AG09319 (cell line): ENCODE measurements around the gene RHOF.

Experiments
- DNase-seq: peaks from one replicate; pipeline ENCODE4 v3.0.0-alpha.2; 2010; ENCODE audit warnings: low read depth; ENCODE audit errors: extremely low read depth
- TF ChIP-seq, protein P1 (sequence below): IDR thresholded peaks from 2 replicates; pipeline ENCODE4 v1.5.1; 2011; ENCODE audit warnings: low read depth, mild to moderate bottlenecking, inconsistent platforms, low read length, moderate library complexity

The RHOF gene

DNA sequence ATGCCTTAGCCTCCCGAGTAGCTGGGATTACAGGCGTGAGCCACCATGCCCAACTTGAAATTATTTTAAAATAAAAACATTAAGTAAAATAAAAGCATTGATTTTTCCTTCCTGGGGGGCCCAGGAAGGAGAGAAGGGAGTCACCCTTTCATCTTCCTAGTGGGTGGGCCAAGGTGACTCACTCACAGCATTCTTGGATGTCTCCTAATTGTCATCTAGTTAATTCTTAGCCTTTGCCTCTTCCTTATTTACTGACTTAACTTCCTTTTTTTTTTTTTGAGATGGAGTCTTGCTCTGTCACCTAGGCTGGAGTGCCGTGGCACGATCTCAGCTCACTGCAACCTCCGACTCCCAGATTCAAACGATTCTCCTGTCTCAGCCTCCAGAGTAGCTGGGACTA, 51.7 kb downstream of the RHOF start:
- TF ChIP-seq, protein P1, sequence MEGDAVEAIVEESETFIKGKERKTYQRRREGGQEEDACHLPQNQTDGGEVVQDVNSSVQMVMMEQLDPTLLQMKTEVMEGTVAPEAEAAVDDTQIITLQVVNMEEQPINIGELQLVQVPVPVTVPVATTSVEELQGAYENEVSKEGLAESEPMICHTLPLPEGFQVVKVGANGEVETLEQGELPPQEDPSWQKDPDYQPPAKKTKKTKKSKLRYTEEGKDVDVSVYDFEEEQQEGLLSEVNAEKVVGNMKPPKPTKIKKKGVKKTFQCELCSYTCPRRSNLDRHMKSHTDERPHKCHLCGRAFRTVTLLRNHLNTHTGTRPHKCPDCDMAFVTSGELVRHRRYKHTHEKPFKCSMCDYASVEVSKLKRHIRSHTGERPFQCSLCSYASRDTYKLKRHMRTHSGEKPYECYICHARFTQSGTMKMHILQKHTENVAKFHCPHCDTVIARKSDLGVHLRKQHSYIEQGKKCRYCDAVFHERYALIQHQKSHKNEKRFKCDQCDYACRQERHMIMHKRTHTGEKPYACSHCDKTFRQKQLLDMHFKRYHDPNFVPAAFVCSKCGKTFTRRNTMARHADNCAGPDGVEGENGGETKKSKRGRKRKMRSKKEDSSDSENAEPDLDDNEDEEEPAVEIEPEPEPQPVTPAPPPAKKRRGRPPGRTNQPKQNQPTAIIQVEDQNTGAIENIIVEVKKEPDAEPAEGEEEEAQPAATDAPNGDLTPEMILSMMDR, result no peak
- no peak for DNase-seq

DNA sequence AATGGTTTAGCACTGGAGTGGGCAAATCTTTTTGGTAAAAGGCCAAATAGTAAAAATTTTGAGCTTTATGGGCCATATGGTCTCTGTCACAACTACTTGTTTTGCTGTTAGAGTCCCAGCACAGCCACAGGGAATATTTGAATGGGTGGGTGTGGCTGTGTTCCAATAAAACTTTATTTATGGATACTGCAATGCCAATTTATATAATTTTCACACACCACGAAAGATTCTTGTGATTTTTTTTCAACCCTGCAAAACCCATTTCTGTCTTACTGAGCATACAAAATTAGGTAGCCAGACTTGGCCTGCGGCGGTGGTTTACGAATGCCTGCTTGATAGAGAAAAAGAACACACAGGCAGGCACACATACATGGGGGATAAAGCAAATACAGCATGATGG, 52.6 kb downstream of the RHOF start:
- TF ChIP-seq, protein P1, result no peak
- DNase-seq, result no peak

DNA sequence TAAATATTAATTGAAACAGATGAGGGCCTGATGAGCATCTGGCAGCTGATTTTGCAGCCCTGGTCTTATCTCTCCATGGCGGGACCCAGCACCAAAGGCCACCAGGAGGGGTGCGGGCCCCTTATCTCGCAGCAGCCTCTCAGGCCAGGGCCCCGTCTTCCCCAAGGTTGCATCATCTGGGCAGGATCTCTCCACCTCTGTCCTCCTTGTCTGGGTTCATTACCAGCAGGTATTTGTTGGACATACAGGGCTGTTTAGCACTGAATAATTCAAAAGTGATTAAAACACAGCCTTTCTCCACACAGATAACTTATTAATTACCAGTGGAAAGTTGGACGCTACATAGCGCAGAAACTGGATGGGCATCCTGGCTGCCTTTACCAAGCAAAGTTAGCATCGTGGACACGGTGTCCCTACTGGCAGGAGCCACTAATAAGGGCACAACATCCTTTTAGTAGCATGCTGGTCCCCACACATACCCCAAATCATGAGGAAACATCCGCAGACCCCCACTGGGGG, 55.1 kb downstream of the RHOF start:
- no peak for DNase-seq
- TF ChIP-seq, protein P1, result no peak

DNA sequence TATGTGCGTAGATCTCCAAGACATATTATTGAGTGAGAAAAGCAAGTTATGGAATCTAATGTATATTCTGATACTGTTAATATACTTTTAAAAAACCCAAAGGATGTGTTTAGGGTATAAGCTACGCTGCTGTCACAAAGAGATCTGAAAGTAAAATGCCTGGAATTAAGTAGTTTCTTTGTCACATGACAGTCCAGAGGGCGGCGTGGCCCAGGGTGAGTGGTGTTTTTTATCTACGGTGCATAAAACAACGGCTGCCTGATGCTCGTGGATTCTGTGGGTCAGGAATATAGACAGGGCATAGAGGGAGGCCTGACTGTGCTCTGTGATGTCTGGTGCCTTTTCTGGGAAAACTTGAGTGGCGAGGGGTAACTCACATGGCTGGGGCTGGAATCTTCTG, 59.6 kb downstream of the RHOF start:
- TF ChIP-seq, protein P1, result no peak
- no peak for DNase-seq

DNA sequence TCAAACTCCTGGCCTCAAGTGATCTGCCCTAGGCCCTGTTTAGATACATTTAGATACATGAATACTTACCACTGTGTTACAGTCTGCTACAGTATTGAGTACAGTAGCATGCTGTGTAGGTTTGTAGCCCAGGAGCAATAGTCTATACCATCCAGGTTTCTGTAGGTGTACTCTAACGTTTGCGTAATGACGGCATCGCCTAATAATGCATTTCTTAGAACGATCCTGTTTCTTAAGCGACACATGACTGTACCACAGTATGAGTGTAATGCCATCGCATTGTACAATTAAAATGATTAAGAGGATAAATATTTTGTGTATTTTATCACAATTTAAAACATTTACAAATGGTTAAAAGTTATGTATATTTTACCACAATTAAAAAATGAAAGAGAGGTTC, 62.0 kb downstream of the RHOF start:
- TF ChIP-seq, protein P1, result no peak
- DNase-seq, result no peak

DNA sequence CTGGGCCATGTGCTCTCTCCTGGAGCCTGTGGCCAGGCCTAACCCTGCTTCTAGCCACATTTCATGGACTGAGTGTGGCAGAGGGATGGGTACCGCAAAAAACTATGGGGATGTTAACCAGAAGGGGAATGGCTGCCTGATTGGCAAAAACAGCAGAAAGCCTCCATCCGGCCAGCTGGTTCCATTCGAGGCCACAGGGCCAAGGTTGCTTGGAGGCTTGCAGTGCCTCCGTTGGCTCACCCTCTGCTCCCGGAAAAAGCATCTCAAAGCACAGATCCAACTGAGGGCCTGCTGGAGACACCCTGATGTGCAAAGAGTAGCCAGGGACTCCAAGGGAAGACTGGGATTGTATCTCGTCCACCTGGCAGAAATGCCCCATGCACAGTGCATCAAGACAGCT, 64.5 kb downstream of the RHOF start:
- no peak for DNase-seq
- TF ChIP-seq, protein P1, result no peak
